ENCODE data around the gene CCL23. TPM values are rescaled to one million over a fixed set of nuclear protein-coding genes. Genes with fewer than 3 reads are reported as not detected.

Gene CCL23, protein sequence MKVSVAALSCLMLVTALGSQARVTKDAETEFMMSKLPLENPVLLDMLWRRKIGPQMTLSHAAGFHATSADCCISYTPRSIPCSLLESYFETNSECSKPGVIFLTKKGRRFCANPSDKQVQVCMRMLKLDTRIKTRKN
- not detected in 2 replicates for total RNA-seq (2014; rRNA removed)
- Bru-seq, nascent RNA, result not detected
- BruChase-seq, experiment 1, labeled RNA remaining after a 6-hour chase, result not detected
- not detected for BruChase-seq, experiment 2, labeled RNA remaining after a 2-hour chase
- long read RNA-seq, result 0 reads

DNA sequence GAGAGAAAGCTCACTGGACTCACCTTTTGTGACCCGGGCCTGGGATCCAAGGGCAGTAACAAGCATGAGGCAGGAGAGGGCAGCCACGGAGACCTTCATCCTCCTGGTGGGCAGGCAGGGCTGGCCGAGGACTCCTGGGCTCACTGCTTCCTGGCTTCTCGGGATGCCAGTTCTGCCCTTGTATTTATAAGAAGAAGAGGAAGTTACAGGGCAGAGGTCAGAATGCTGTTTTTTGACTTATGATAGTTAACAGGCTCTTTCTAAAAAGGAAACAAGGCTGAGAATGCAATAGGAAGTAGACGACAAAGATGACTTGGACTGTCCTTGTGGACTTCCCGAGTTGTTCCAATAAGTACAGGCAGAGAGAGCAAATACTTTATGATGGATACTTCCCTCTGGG, at the start of gene CCL23:
CCL23 (minus strand) TSS at position 174 of the 400 bp plus-strand sequence; CDS start at position 99, 75 bp downstream.
- CTCF ChIA-PET, result no interaction called here

DNA sequence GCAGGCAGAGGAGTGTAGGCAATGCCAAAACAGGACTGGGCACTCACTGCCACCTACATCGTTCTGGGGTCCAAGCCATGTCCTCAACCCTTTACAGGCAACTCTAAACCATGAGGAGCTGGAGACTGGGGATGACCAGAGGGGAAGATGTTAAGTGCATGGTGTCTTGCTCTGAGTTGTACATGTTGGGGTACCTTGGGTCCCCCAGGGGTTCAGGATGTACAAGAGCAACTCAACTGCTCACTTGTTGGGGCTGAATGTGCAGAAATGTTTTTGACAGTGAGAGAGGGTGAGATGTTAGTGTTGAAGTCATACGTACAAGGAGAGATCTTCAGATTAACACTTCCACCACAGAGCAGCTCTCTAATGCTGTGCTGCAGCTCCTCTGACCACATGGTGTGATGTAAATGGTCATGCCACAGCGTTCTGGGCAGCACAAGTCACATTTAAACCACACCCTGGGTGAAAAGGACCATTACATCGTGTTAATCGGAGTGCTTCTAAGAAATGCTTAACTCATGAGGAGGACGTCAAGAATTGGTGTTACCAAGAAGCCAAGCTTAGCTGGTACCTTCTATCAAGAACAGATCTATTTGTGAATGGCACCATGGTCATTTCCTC, 48.7 kb upstream of the CCL23 start:
- CTCF ChIA-PET, result no interaction called here
- POLR2A ChIA-PET (ENCODE audit: unreplicated experiment), result no interaction called here

More for the DNA sequence above, at the start of gene CCL23:
- Histone ChIP-seq H3K27me3 (ENCODE audit: low read length) (peaks cover 11% of the 10 kb centered on the region; the same call in 1 of the 2 replicates), H3K36me3 (ENCODE audit: low read depth, low read length) (no peaks in the 10 kb centered on the region), H3K9me3 (ENCODE audit: low read length) (no peaks in the 10 kb centered on the region), H3K4me2 (ENCODE audit: low read length) (no peak within 1 kb of the TSS), H3F3A (ENCODE audit: low read length, unreplicated experiment) (no peaks in the 10 kb centered on the region), H3K9me2 (replicated peaks; ENCODE audit: low read length) (no peaks in the 10 kb centered on the region), H3K9ac (ENCODE audit: low read length) (no peak within 1 kb of the TSS), H3K4me1 (ENCODE audit: insufficient read depth, low read length) (no peaks in the 10 kb centered on the region), H3K4me3 (ENCODE audit: low read length) (no peak within 1 kb of the TSS), H2AFZ (ENCODE audit: low read length) (no peak within 1 kb of the TSS), H4K20me1 (ENCODE audit: low read length) (no peaks in the 10 kb centered on the region), H3K27ac (ENCODE audit: low read length) (no peak within 1 kb of the TSS), H3K79me2 (ENCODE audit: low read length) (no peaks in the 10 kb centered on the region)
- TF ChIP-seq EZH2phosphoT487 (IDR thresholded peaks at IDR 0.05; ENCODE audit: borderline replicate concordance, low read length) (no peak), EZH2 (IDR thresholded peaks at IDR 0.05; ENCODE audit: low read length, unreplicated experiment) (no peak)
- TF ChIP-seq, protein P1, sequence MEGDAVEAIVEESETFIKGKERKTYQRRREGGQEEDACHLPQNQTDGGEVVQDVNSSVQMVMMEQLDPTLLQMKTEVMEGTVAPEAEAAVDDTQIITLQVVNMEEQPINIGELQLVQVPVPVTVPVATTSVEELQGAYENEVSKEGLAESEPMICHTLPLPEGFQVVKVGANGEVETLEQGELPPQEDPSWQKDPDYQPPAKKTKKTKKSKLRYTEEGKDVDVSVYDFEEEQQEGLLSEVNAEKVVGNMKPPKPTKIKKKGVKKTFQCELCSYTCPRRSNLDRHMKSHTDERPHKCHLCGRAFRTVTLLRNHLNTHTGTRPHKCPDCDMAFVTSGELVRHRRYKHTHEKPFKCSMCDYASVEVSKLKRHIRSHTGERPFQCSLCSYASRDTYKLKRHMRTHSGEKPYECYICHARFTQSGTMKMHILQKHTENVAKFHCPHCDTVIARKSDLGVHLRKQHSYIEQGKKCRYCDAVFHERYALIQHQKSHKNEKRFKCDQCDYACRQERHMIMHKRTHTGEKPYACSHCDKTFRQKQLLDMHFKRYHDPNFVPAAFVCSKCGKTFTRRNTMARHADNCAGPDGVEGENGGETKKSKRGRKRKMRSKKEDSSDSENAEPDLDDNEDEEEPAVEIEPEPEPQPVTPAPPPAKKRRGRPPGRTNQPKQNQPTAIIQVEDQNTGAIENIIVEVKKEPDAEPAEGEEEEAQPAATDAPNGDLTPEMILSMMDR (conservative IDR thresholded peaks at IDR 0.05; ENCODE audit: low read depth, low read length), result no peak
- no peak for DNase-seq
- POLR2A ChIA-PET (ENCODE audit: unreplicated experiment), result no interaction called here
- BruUV-seq (replicated peaks), result no TSS peak
- intact Hi-C loops (cut with micrococcal nuclease), result no loop called here
- no peak for ATAC-seq

More for the DNA sequence above, 48.7 kb upstream of the CCL23 start:
- Histone ChIP-seq H3K4me3 (ENCODE audit: low read length) (no peak overlapping the region), H3K79me2 (ENCODE audit: low read length) (no peaks in the 10 kb centered on the region), H3K36me3 (ENCODE audit: low read depth, low read length) (no peaks in the 10 kb centered on the region), H3K9ac (ENCODE audit: low read length) (no peak overlapping the region), H3K9me2 (replicated peaks; ENCODE audit: low read length) (no peaks in the 10 kb centered on the region), H3K4me2 (ENCODE audit: low read length) (no peak overlapping the region), H4K20me1 (ENCODE audit: low read length) (no peaks in the 10 kb centered on the region), H3K27ac (ENCODE audit: low read length) (no peak overlapping the region), H2AFZ (ENCODE audit: low read length) (no peak overlapping the region), H3K9me3 (ENCODE audit: low read length) (no peaks in the 10 kb centered on the region), H3K4me1 (ENCODE audit: insufficient read depth, low read length) (no peaks in the 10 kb centered on the region), H3F3A (ENCODE audit: low read length, unreplicated experiment) (no peaks in the 10 kb centered on the region), H3K27me3 (ENCODE audit: low read length) (peaks cover 25% of the 10 kb centered on the region; the same call in 1 of the 2 replicates)
- intact Hi-C loops (cut with micrococcal nuclease), result no loop called here
- ATAC-seq (no peak), DNase-seq (no peak)
- TF ChIP-seq EZH2 (IDR thresholded peaks at IDR 0.05; ENCODE audit: low read length, unreplicated experiment) (no peak), EZH2phosphoT487 (IDR thresholded peaks at IDR 0.05; ENCODE audit: borderline replicate concordance, low read length) (no peak)
- TF ChIP-seq, protein P1 (conservative IDR thresholded peaks at IDR 0.05; ENCODE audit: low read depth, low read length), result no peak
- BruUV-seq (replicated peaks), result no TSS peak
